ENCODE measurements around the gene TNRC18. TPM values are rescaled to one million over a fixed set of nuclear protein-coding genes. Genes with fewer than 3 reads are reported as not detected.

Gene TNRC18
- total and polyA plus RNA-seq, 9 of the 15 experiments (the other 6 are each of a cell fraction or from before 2014, with no cell fraction given): 0.03 to 43.2 (median 18.0) TPM

DNA sequence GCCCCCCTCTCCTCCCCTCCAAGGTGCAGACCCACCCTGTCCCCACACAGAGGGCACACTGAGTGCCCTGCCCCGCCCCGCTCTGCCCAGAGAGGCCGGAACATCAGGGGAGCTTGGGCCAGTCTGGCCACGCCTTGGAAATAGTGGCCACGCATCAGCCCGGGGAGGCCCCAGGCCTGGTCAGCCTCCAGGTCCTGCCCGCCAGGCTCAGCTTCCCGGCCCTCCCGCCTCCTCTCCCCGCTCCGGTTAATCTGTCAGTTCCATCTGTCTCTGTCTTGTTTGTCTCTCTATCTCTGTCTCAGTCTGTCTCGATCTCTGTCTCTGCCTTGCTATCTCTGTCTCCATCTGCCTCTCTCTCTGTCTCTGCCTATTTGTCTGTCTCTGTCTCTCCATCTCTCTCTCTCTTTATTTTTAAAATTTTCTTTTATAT lies 28.9 kb upstream of the TNRC18 start (continued):
- TF ChIP-seq RFX7 (CRISPR knock-in tag; IDR thresholded peaks at IDR 0.05) (no peak), CBX2 (IDR thresholded peaks at IDR 0.05; ENCODE audit: insufficient read depth, low read length, poor library complexity, severe bottlenecking) (no peak), MEIS2 (IDR thresholded peaks at IDR 0.05; ENCODE audit: partially characterized antibody) (peak; percentile 38), PHB (CRISPR knock-in tag; IDR thresholded peaks at IDR 0.05) (no peak), POU5F1 (IDR thresholded peaks at IDR 0.05; ENCODE audit: borderline replicate concordance, low read depth, low read length, partially characterized antibody) (no peak), POLR2AphosphoS2 (IDR thresholded peaks at IDR 0.05; ENCODE audit: low read length) (no peak), SMARCA5 (IDR thresholded peaks at IDR 0.05) (no peak), SPI1 (IDR thresholded peaks at IDR 0.05; ENCODE audit: borderline replicate concordance, low read depth, low read length) (no peak), HNRNPLL (IDR thresholded peaks at IDR 0.05; ENCODE audit: low read depth, low read length, poor library complexity, severe bottlenecking) (no peak), PML (IDR thresholded peaks at IDR 0.05; ENCODE audit: low read length) (peak; percentile 51; the same call in 1 of the 2 replicates), GATA2 (CRISPR knock-in tag; IDR thresholded peaks at IDR 0.05) (peak; percentile 69), ZNF780A (CRISPR knock-in tag; IDR thresholded peaks at IDR 0.05) (no peak), PRPF4 (IDR thresholded peaks at IDR 0.05; ENCODE audit: insufficient read depth, low read depth, low read length, poor library complexity, severe bottlenecking) (no peak), ZNF830 (CRISPR knock-in tag; IDR thresholded peaks at IDR 0.05) (no peak), MIER1 (IDR thresholded peaks at IDR 0.05; ENCODE audit: low read depth) (no peak), CAMTA2 (CRISPR knock-in tag; conservative IDR thresholded peaks at IDR 0.05) (no peak), ZNF239 (CRISPR knock-in tag; IDR thresholded peaks at IDR 0.05) (no peak), XRCC5 (IDR thresholded peaks at IDR 0.05; ENCODE audit: low read depth, low read length) (no peak), TCF7L2 (IDR thresholded peaks at IDR 0.05; ENCODE audit: low read depth, low read length) (no peak), SNRNP70 (optimal IDR thresholded peaks at IDR 0.05; ENCODE audit: low read depth, low read length) (no peak), TEAD2 (tag; IDR thresholded peaks at IDR 0.05) (no peak), ZFP36 (IDR thresholded peaks at IDR 0.05; ENCODE audit: low read depth, low read length, partially characterized antibody) (peak; percentile 59)
- TF ChIP-seq, protein P1, sequence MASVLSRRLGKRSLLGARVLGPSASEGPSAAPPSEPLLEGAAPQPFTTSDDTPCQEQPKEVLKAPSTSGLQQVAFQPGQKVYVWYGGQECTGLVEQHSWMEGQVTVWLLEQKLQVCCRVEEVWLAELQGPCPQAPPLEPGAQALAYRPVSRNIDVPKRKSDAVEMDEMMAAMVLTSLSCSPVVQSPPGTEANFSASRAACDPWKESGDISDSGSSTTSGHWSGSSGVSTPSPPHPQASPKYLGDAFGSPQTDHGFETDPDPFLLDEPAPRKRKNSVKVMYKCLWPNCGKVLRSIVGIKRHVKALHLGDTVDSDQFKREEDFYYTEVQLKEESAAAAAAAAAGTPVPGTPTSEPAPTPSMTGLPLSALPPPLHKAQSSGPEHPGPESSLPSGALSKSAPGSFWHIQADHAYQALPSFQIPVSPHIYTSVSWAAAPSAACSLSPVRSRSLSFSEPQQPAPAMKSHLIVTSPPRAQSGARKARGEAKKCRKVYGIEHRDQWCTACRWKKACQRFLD (CRISPR knock-in tag; IDR thresholded peaks at IDR 0.05): peak; percentile 86; the same call in 1 of the 2 replicates
- TF ChIP-seq, protein P2, sequence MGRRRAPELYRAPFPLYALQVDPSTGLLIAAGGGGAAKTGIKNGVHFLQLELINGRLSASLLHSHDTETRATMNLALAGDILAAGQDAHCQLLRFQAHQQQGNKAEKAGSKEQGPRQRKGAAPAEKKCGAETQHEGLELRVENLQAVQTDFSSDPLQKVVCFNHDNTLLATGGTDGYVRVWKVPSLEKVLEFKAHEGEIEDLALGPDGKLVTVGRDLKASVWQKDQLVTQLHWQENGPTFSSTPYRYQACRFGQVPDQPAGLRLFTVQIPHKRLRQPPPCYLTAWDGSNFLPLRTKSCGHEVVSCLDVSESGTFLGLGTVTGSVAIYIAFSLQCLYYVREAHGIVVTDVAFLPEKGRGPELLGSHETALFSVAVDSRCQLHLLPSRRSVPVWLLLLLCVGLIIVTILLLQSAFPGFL (CRISPR knock-in tag; IDR thresholded peaks at IDR 0.05): no peak
- TF ChIP-seq, protein P3, sequence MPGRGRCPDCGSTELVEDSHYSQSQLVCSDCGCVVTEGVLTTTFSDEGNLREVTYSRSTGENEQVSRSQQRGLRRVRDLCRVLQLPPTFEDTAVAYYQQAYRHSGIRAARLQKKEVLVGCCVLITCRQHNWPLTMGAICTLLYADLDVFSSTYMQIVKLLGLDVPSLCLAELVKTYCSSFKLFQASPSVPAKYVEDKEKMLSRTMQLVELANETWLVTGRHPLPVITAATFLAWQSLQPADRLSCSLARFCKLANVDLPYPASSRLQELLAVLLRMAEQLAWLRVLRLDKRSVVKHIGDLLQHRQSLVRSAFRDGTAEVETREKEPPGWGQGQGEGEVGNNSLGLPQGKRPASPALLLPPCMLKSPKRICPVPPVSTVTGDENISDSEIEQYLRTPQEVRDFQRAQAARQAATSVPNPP (IDR thresholded peaks at IDR 0.05; ENCODE audit: borderline replicate concordance, insufficient read depth, insufficient read length): no peak
- TF ChIP-seq, protein P4, sequence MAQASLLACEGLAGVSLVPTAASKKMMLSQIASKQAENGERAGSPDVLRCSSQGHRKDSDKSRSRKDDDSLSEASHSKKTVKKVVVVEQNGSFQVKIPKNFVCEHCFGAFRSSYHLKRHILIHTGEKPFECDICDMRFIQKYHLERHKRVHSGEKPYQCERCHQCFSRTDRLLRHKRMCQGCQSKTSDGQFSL (CRISPR knock-in tag; IDR thresholded peaks at IDR 0.05): 0 out of 2 replicates have a peak, but pooled peaks have one; percentile 36
- TF ChIP-seq, protein P4 (tag; IDR thresholded peaks at IDR 0.05): no peak
